ENCODE results near the gene WWC1. TPM values are rescaled to one million over a fixed set of nuclear protein-coding genes. Genes with fewer than 3 reads are reported as not detected.
A peak's percentile ranks its signal among the peaks of the same experiment; 100 is the strongest.
"Not testable (repeated sequence)": the region's sequence is repeated elsewhere in the genome, so short reads cannot be mapped to it uniquely, and the experiment has no call there.

WWC1 gene
- total and polyA plus RNA-seq, 4 donors: 12.9 to 47.1 (median 29.4) TPM

DNA sequence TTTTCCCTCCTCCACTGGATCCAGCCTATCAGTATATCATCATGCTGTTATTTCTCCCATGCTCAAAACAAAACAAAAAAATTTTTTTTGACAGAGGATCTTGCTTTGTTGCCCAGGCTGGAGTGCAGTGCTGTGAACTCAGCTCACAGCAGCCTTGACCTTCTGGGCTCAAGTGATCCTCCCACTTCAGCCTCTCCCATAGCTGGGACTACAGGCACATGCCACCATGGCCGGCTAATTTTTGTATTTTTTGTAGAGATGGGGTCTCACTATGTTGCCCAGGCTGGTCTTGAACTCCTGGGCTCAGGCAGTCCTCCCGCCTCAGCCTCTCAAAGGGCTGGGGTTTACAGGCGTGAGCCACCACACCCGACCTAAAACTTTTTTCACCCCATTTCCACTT lies 143.9 kb downstream of the WWC1 start:
- not testable (repeated sequence) for H3K9me3 ChIP-seq (ENCODE audit: control insufficient read depth, insufficient read depth, low read length); H3K27me3 ChIP-seq (ENCODE audit: control insufficient read depth, insufficient read depth, low read length); DNase-seq (ENCODE audit: low read depth in 4 of 6, low spot score in 6 of 6); H3K27ac ChIP-seq (ENCODE audit: low read depth, low read length); H3K4me3 ChIP-seq (ENCODE audit: low read depth, low read length)
- 100% methylated on average over 3 of the region's 4 CpGs for WGBS (ENCODE audit: insufficient coverage)
- H3K36me3 ChIP-seq (ENCODE audit: control insufficient read depth, insufficient read depth, low read length): peaks cover 29% of the 10 kb centered on the region
- H3K4me1 ChIP-seq (ENCODE audit: control insufficient read depth, insufficient read depth, low read length): peaks cover 18% of the 10 kb centered on the region

DNA sequence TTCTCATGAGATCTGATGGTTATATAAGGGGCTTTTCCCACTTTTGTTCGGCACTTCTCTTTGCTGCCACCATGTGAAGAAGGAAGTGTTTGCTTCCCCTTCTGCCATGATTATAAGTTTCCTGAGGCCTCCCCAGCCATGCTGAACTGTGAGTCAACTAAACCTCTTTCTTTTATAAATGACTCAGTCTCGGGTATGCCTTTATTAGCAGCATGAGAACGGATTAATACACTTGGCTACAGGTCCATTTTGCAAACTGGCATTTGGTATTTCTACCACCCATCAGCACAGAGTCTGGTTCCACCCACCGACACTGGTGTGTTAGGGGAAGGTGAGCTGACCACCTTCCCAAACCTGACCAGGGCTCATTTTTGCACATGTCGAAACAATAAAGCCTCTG lies 146.9 kb downstream of the WWC1 start:
- DNase-seq (ENCODE audit: low read depth in 4 of 6, low spot score in 6 of 6): no peak
- Histone ChIP-seq H3K27me3 (ENCODE audit: control insufficient read depth, insufficient read depth, low read length) (no peaks in the 10 kb centered on the region), H3K9me3 (ENCODE audit: control insufficient read depth, insufficient read depth, low read length) (no peaks in the 10 kb centered on the region), H3K27ac (ENCODE audit: low read depth, low read length) (no peak overlapping the region), H3K4me1 (ENCODE audit: control insufficient read depth, insufficient read depth, low read length) (peaks cover 14% of the 10 kb centered on the region), H3K4me3 (ENCODE audit: low read depth, low read length) (no peak overlapping the region), H3K36me3 (ENCODE audit: control insufficient read depth, insufficient read depth, low read length) (peaks cover 16% of the 10 kb centered on the region)
- WGBS (ENCODE audit: insufficient coverage): no CpG with 5 or more reads among the region's 5 CpGs

DNA sequence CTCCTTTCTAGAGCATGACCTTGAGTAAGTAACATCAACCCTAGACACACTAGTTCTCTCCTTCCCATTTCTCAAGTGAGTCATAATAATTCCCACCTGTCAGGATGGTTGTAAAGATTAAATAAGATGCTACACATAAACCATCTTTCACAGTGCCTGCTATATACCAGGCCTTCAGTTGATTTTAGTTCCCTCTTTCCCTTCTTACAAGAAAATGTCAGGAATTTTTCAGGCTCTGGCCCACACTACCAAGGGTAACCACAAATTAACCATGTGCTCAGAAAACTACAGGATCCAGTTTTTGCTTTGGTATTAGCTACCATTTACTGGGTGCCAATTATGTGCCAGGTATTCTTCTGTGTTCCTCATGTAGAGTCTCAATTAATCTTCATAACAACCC lies 152.1 kb downstream of the WWC1 start:
- no peak for DNase-seq (ENCODE audit: low read depth in 4 of 6, low spot score in 6 of 6)
- Histone ChIP-seq H3K4me3 (ENCODE audit: low read depth, low read length) (no peak overlapping the region), H3K4me1 (ENCODE audit: control insufficient read depth, insufficient read depth, low read length) (peaks cover 8% of the 10 kb centered on the region), H3K27ac (ENCODE audit: low read depth, low read length) (no peak overlapping the region), H3K27me3 (ENCODE audit: control insufficient read depth, insufficient read depth, low read length) (no peaks in the 10 kb centered on the region), H3K9me3 (ENCODE audit: control insufficient read depth, insufficient read depth, low read length) (no peaks in the 10 kb centered on the region), H3K36me3 (ENCODE audit: control insufficient read depth, insufficient read depth, low read length) (peaks cover 10% of the 10 kb centered on the region)

DNA sequence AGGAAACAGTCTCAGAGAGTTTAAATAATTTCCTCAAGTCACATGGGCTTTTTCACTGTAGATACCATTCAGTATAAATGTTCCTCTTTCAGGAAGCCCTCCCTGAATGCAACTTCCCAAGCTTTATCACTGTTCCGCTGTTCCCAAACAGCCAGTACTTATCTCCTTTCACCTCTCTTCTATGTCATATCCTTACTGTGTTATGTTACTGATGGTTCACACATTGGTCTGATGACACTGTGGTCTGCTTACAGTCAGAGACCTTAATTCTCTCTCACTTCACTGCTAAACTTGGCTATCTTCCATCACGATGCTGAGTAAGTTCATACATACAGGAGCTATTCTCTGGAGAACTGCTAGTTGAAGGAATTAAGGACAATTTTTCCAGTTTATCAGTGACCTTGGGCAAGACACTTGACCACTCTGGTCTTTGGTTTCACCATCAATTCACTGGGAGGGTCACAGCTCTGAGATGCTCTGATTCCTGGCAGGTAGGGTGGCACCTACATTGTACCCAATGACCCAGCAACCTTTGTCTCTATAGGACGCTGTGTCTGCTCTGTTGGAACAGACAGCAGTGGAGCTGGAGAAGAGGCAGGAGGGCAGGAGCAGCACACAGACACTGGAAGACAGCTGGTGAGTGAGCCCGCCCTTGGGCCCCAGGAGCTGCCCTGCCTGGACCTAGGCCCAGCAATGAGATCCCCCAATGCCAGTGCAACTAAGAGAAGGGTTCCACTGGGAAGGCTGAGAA lies 152.7 kb downstream of the WWC1 start:
- peaks cover 10% of the 10 kb centered on the region for H3K36me3 ChIP-seq (ENCODE audit: control insufficient read depth, insufficient read depth, low read length)
- DNase-seq (ENCODE audit: low read depth in 4 of 6, low spot score in 6 of 6): no peak
- H3K27me3 ChIP-seq (ENCODE audit: control insufficient read depth, insufficient read depth, low read length): no peaks in the 10 kb centered on the region

DNA sequence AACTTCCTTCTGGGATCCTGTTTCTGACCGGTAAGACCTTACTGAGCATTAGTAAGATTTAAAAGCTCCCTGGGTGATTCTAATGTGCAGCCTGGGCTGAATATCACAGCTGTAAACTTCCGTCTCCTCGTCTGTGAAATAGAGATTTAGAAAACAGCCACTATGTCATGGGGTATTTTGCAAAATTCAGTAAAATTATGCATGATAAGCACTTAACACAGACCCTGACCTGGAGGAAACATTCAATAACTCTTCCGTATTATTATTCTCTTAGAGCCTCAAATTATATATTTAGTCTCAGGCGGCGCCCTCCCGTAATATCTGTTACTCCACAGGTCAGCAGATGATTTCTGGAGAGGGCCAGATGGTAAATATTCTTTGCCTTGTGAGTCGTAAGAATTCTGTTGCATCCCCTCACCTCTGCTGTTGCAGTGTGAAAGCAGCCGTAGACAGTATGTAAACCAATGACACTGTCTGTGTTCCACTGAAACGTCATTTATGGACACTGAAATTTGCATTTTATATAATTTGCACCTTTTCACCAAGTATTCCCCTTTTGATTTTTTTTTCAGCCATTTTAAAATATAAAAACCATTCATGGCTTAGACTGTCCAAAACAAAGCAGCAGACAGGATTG lies 155.7 kb downstream of the WWC1 start:
- Histone ChIP-seq H3K4me1 (ENCODE audit: control insufficient read depth, insufficient read depth, low read length) (peaks cover 8% of the 10 kb centered on the region), H3K36me3 (ENCODE audit: control insufficient read depth, insufficient read depth, low read length) (peaks cover 5% of the 10 kb centered on the region), H3K9me3 (ENCODE audit: control insufficient read depth, insufficient read depth, low read length) (no peaks in the 10 kb centered on the region), H3K4me3 (ENCODE audit: low read depth, low read length) (no peak overlapping the region), H3K27me3 (ENCODE audit: control insufficient read depth, insufficient read depth, low read length) (no peaks in the 10 kb centered on the region), H3K27ac (ENCODE audit: low read depth, low read length) (no peak overlapping the region)
- peak in 1 of 6 donors; percentile 54 for DNase-seq (ENCODE audit: low read depth in 4 of 6, low spot score in 6 of 6)
- WGBS (ENCODE audit: insufficient coverage): 17% methylated on average over 1 of the region's 10 CpGs

More for the DNA sequence above, 152.7 kb downstream of the WWC1 start:
- Histone ChIP-seq H3K4me3 (ENCODE audit: low read depth, low read length) (no peak overlapping the region), H3K9me3 (ENCODE audit: control insufficient read depth, insufficient read depth, low read length) (no peaks in the 10 kb centered on the region), H3K4me1 (ENCODE audit: control insufficient read depth, insufficient read depth, low read length) (peaks cover 8% of the 10 kb centered on the region), H3K27ac (ENCODE audit: low read depth, low read length) (no peak overlapping the region)
- 91% methylated on average over 3 of the region's 4 CpGs for WGBS (ENCODE audit: insufficient coverage)

DNA sequence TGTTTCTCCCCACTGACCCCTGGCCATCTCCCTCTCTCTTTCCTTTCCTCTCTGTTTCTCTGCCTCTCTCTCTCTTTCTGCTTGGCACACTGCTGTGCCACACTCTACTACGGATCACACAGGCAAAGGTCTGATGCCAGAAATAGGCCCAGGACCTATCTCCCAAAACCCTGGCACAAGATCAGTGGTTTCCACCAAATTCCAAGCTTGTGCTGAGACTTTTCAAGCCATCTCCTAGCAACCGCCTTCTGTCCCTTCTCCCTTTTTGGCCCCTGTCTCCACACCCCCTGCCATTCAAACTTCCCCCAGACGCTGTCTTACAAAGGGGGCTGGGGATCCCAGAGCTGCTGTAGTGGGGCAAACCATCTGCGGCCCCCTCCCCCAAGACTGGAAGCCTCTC lies 156.4 kb downstream of the WWC1 start:
- Histone ChIP-seq H3K27me3 (ENCODE audit: control insufficient read depth, insufficient read depth, low read length) (no peaks in the 10 kb centered on the region), H3K36me3 (ENCODE audit: control insufficient read depth, insufficient read depth, low read length) (peaks cover 8% of the 10 kb centered on the region), H3K27ac (ENCODE audit: low read depth, low read length) (peak overlapping the region; percentile 25), H3K9me3 (ENCODE audit: control insufficient read depth, insufficient read depth, low read length) (no peaks in the 10 kb centered on the region), H3K4me3 (ENCODE audit: low read depth, low read length) (no peak overlapping the region), H3K4me1 (ENCODE audit: control insufficient read depth, insufficient read depth, low read length) (peaks cover 8% of the 10 kb centered on the region)
- WGBS (ENCODE audit: insufficient coverage): 27% methylated on average over 4 of the region's 4 CpGs
- peak in 5 of 6 donors; percentile 41 to 94 (median 61) for DNase-seq (ENCODE audit: low read depth in 4 of 6, low spot score in 6 of 6)

DNA sequence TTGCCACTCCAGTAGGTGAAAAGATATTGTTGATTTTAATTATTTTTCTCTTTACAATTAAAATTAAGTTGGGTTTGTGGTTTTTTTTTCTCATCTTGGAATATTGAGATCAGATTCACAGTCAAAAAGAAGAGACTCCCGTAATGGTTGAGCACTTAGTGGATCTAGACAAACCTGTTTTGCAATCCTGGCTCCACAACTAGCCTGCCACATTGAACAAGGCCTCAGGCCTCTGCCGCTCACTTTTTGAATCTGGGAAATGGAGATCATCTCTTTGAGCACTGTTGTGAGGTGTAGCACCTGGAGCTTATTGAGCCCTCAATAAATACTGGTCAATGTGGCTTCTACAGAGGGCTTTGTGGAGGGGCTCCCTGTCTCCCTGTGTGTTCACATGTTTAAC lies 157.7 kb downstream of the WWC1 start:
- no peaks in the 10 kb centered on the region for H3K9me3 ChIP-seq (ENCODE audit: control insufficient read depth, insufficient read depth, low read length)
- peaks cover 16% of the 10 kb centered on the region for H3K36me3 ChIP-seq (ENCODE audit: control insufficient read depth, insufficient read depth, low read length)
- DNase-seq (ENCODE audit: low read depth in 4 of 6, low spot score in 6 of 6): no peak
- H3K27me3 ChIP-seq (ENCODE audit: control insufficient read depth, insufficient read depth, low read length): no peaks in the 10 kb centered on the region
- no peak overlapping the region for H3K27ac ChIP-seq (ENCODE audit: low read depth, low read length)
- WGBS (ENCODE audit: insufficient coverage): 92% methylated on average over 2 of the region's 2 CpGs
- H3K4me3 ChIP-seq (ENCODE audit: low read depth, low read length): no peak overlapping the region
- peaks cover 8% of the 10 kb centered on the region for H3K4me1 ChIP-seq (ENCODE audit: control insufficient read depth, insufficient read depth, low read length)

DNA sequence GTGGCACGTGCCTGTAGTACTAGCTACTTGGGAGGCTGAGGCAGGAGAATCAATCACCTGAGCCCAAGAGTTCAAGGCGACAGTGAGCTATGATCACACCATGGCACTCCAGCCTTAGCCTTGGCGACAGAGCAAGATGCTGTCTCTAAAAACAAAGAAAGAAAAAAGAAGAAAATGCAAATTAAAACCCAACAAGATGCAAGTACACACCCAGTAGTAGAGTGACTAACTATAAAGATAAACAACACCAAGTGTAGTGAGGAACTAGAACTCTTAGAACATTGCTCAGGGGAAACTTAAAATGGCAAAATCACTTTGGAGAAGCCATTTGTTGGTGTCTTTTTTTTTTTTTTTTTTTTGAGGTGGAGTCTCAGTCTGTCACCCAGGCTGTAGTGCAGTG lies 160.1 kb downstream of the WWC1 start:
- no peak for DNase-seq (ENCODE audit: low read depth in 4 of 6, low spot score in 6 of 6)
- peaks cover 8% of the 10 kb centered on the region for H3K4me1 ChIP-seq (ENCODE audit: control insufficient read depth, insufficient read depth, low read length)
- 100% methylated on average over 1 of the region's 3 CpGs for WGBS (ENCODE audit: insufficient coverage)
- H3K4me3 ChIP-seq (ENCODE audit: low read depth, low read length): no peak overlapping the region
- no peaks in the 10 kb centered on the region for H3K9me3 ChIP-seq (ENCODE audit: control insufficient read depth, insufficient read depth, low read length)
- H3K27me3 ChIP-seq (ENCODE audit: control insufficient read depth, insufficient read depth, low read length): no peaks in the 10 kb centered on the region
- H3K36me3 ChIP-seq (ENCODE audit: control insufficient read depth, insufficient read depth, low read length): peaks cover 29% of the 10 kb centered on the region
- H3K27ac ChIP-seq (ENCODE audit: low read depth, low read length): no peak overlapping the region

DNA sequence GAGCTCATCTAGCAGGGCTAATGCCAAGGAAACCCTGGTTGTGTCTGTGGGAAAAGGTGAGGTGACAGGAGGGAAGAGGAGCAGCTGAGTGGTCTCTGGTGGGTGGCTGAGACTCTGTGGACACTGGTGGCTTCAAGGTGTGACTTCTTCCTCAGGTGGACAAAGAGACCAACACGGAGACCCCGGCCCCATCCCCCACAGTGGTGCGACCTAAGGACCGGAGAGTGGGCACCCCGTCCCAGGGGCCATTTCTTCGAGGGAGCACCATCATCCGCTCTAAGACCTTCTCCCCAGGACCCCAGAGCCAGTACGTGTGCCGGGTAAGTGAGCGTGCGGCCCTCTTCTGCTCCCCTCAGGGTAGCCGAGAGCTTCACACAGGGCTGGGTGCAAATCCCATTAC lies 163.8 kb downstream of the WWC1 start:
- 95% methylated on average over 12 of the region's 12 CpGs for WGBS (ENCODE audit: insufficient coverage)
- H3K9me3 ChIP-seq (ENCODE audit: control insufficient read depth, insufficient read depth, low read length): peaks cover 2% of the 10 kb centered on the region
- H3K27me3 ChIP-seq (ENCODE audit: control insufficient read depth, insufficient read depth, low read length): no peaks in the 10 kb centered on the region
- DNase-seq (ENCODE audit: low read depth in 4 of 6, low spot score in 6 of 6): no peak
- H3K36me3 ChIP-seq (ENCODE audit: control insufficient read depth, insufficient read depth, low read length): peaks cover 44% of the 10 kb centered on the region
- H3K4me1 ChIP-seq (ENCODE audit: control insufficient read depth, insufficient read depth, low read length): no peaks in the 10 kb centered on the region
- no peak overlapping the region for H3K4me3 ChIP-seq (ENCODE audit: low read depth, low read length)
- no peak overlapping the region for H3K27ac ChIP-seq (ENCODE audit: low read depth, low read length)

DNA sequence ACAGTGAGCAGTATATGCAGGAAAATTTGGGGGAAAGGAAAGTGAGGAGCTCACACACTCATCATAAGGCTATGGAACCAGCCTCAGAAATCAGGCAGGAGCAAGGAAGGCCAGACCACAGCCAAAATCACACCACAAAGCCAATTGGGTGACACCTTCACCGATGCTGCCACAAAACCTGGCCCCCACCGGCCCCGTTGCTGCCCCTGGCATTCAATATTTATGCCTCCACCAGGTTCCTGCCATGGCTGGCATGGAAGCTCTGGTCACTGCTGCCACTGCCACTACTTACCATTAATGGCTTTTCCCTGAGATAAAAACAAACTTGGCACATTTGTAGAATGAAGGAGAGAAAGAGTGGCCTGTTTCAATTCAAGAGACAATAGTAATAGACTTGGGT lies 166.1 kb downstream of the WWC1 start:
- H3K4me3 ChIP-seq (ENCODE audit: low read depth, low read length): no peak overlapping the region
- peaks cover 59% of the 10 kb centered on the region for H3K36me3 ChIP-seq (ENCODE audit: control insufficient read depth, insufficient read depth, low read length)
- WGBS (ENCODE audit: insufficient coverage): 100% methylated on average over 2 of the region's 3 CpGs
- no peaks in the 10 kb centered on the region for H3K27me3 ChIP-seq (ENCODE audit: control insufficient read depth, insufficient read depth, low read length)
- no peak for DNase-seq (ENCODE audit: low read depth in 4 of 6, low spot score in 6 of 6)
- no peak overlapping the region for H3K27ac ChIP-seq (ENCODE audit: low read depth, low read length)
- H3K9me3 ChIP-seq (ENCODE audit: control insufficient read depth, insufficient read depth, low read length): peaks cover 2% of the 10 kb centered on the region
- no peaks in the 10 kb centered on the region for H3K4me1 ChIP-seq (ENCODE audit: control insufficient read depth, insufficient read depth, low read length)

All from spinal cord (tissue), 10 donors.